HPDE6-E6E7 (cell line): ENCODE results near the gene OR52B6.
"Not testable (repeated sequence)": the region's sequence is repeated elsewhere in the genome, so short reads cannot be mapped to it uniquely, and the experiment has no call there.

Experiments
- DNase-seq: peaks from one replicate; pipeline ENCODE4 v3.0.0; 2011; ENCODE audit warnings: missing footprints; ENCODE audit errors: extremely low spot score

Gene OR52B6

GRCh38 chr11:5580577-5580976 is at the start of gene OR52B6:
Gene OR52B6 (plus strand): TSS chr11:5580877. CDS start chr11:5580877, 0 bp downstream.
- DNase-seq = no peak

GRCh38 chr11:5531053-5531831 is 49.4 kb upstream of the OR52B6 start:
- no peak for DNase-seq

GRCh38 chr11:5534046-5534445 is 46.6 kb upstream of the OR52B6 start:
- no peak for DNase-seq

GRCh38 chr11:5536482-5536881 is 44.2 kb upstream of the OR52B6 start:
- no peak for DNase-seq

GRCh38 chr11:5541427-5541826 is 39.2 kb upstream of the OR52B6 start:
- DNase-seq = no peak

- DNase-seq = no peak
These were observed 34.2 kb upstream of the OR52B6 start for GRCh38 chr11:5546457-5546856.

GRCh38 chr11:5547982-5548381 is 32.7 kb upstream of the OR52B6 start:
- no peak for DNase-seq

- DNase-seq = no peak
These were observed 32.2 kb upstream of the OR52B6 start, which contains the start of gene OR52H1 for GRCh38 chr11:5548440-5548839. Gene OR52H1 (minus strand): TSS chr11:5548540. CDS start chr11:5545505, 3,035 bp downstream.

- DNase-seq = peak; percentile 49
These were observed 30.1 kb upstream of the OR52B6 start for GRCh38 chr11:5550440-5551095.

GRCh38 chr11:5553343-5553742 is 27.3 kb upstream of the OR52B6 start:
- no peak for DNase-seq

GRCh38 chr11:5556596-5557188 is 24.0 kb upstream of the OR52B6 start:
- no peak for DNase-seq

- no peak for DNase-seq
These were observed 22.9 kb upstream of the OR52B6 start for GRCh38 chr11:5557751-5558150.

GRCh38 chr11:5564259-5565019 is 16.2 kb upstream of the OR52B6 start:
- DNase-seq = no peak

GRCh38 chr11:5574654-5575053 is 6.0 kb upstream of the OR52B6 start:
- DNase-seq = no peak

GRCh38 chr11:5575152-5575551 is 5.5 kb upstream of the OR52B6 start:
- no peak for DNase-seq

GRCh38 chr11:5577101-5577500 is 3.6 kb upstream of the OR52B6 start:
- DNase-seq = no peak

- DNase-seq = no peak
These were observed 337 bp downstream of the OR52B6 start for GRCh38 chr11:5581014-5581413.

- not testable (repeated sequence) for DNase-seq
These were observed 3.8 kb downstream of the OR52B6 start for GRCh38 chr11:5584458-5584857.

- DNase-seq = not testable (repeated sequence)
These were observed 9.2 kb downstream of the OR52B6 start for GRCh38 chr11:5589906-5590305.

GRCh38 chr11:5591613-5592012 is 10.9 kb downstream of the OR52B6 start:
- no peak for DNase-seq

GRCh38 chr11:5592615-5593014 is 11.9 kb downstream of the OR52B6 start:
- no peak for DNase-seq

- DNase-seq = no peak
These were observed 12.5 kb downstream of the OR52B6 start for GRCh38 chr11:5593146-5593545.
